ENCODE measurements around the gene DOCK11. TPM values are rescaled to one million over a fixed set of nuclear protein-coding genes. Genes with fewer than 3 reads are reported as not detected.

The DOCK11 gene
- total and polyA plus RNA-seq, 9 of the 15 experiments (the other 6 are each of a cell fraction or from before 2014, with no cell fraction given), result 41.8 to 77.8 (median 50.9) TPM

GRCh38 chrX:118521435-118521834, 25.8 kb downstream of the DOCK11 start:
- no peaks in the 10 kb centered on the region for H3K9me1 ChIP-seq (ENCODE audit: control insufficient read depth, insufficient read depth, low read length)
- peaks cover 5% of the 10 kb centered on the region; the same call in 1 of the 3 replicates for H3K36me3 ChIP-seq (ENCODE audit: control insufficient read depth, insufficient read depth, low read length)
- POLR2A ChIA-PET, result interaction anchor here (1.2 to 1.6 kb wide), 2 partner anchors 8 to 18 kb away, joined by 3 to 7 read pairs; no protein-coding TSS in a partner anchor
- no peak for TF ChIP-seq SP2 (IDR thresholded peaks at IDR 0.05; ENCODE audit: extremely low read depth, low read depth, low read length, poor library complexity, severe bottlenecking)
- no peak for TF ChIP-seq TCF7L2 (IDR thresholded peaks at IDR 0.05; ENCODE audit: low read depth, low read length)
- no peak for TF ChIP-seq HES1 (IDR thresholded peaks at IDR 0.05; ENCODE audit: low read depth)
- TF ChIP-seq, protein P1, sequence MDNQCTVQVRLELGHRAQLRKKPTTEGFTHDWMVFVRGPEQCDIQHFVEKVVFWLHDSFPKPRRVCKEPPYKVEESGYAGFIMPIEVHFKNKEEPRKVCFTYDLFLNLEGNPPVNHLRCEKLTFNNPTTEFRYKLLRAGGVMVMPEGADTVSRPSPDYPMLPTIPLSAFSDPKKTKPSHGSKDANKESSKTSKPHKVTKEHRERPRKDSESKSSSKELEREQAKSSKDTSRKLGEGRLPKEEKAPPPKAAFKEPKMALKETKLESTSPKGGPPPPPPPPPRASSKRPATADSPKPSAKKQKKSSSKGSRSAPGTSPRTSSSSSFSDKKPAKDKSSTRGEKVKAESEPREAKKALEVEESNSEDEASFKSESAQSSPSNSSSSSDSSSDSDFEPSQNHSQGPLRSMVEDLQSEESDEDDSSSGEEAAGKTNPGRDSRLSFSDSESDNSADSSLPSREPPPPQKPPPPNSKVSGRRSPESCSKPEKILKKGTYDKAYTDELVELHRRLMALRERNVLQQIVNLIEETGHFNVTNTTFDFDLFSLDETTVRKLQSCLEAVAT (IDR thresholded peaks at IDR 0.05), result no peak
- TF ChIP-seq MAZ (CRISPR knock-in tag; conservative IDR thresholded peaks at IDR 0.05 in 1 of 2, IDR thresholded peaks at IDR 0.05 in 1 of 2), result no peak
- TF ChIP-seq, protein P2, sequence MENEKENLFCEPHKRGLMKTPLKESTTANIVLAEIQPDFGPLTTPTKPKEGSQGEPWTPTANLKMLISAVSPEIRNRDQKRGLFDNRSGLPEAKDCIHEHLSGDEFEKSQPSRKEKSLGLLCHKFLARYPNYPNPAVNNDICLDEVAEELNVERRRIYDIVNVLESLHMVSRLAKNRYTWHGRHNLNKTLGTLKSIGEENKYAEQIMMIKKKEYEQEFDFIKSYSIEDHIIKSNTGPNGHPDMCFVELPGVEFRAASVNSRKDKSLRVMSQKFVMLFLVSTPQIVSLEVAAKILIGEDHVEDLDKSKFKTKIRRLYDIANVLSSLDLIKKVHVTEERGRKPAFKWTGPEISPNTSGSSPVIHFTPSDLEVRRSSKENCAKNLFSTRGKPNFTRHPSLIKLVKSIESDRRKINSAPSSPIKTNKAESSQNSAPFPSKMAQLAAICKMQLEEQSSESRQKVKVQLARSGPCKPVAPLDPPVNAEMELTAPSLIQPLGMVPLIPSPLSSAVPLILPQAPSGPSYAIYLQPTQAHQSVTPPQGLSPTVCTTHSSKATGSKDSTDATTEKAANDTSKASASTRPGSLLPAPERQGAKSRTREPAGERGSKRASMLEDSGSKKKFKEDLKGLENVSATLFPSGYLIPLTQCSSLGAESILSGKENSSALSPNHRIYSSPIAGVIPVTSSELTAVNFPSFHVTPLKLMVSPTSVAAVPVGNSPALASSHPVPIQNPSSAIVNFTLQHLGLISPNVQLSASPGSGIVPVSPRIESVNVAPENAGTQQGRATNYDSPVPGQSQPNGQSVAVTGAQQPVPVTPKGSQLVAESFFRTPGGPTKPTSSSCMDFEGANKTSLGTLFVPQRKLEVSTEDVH (IDR thresholded peaks at IDR 0.05; ENCODE audit: low read depth, partially characterized antibody), result no peak
- no peak for TF ChIP-seq SRF (CRISPR knock-in tag; IDR thresholded peaks at IDR 0.05)
- TF ChIP-seq SMARCB1 (IDR thresholded peaks at IDR 0.05; ENCODE audit: insufficient read length, low read depth), result no peak
- no peak for TF ChIP-seq ATF7 (IDR thresholded peaks at IDR 0.05)
- TF ChIP-seq GABPB2 (CRISPR knock-in tag; conservative IDR thresholded peaks at IDR 0.05), result no peak
- no peak for TF ChIP-seq TEAD4 (IDR thresholded peaks at IDR 0.05; ENCODE audit: low read length)
- TF ChIP-seq TEAD4 (CRISPR knock-in tag; IDR thresholded peaks at IDR 0.05; ENCODE audit: borderline replicate concordance), result no peak
- TF ChIP-seq CEBPB (tag; IDR thresholded peaks at IDR 0.05), result no peak
- no peak for TF ChIP-seq JUN (IDR thresholded peaks at IDR 0.05; ENCODE audit: borderline replicate concordance, low read depth, low read length)
- no peak for TF ChIP-seq JUN (CRISPR knock-in tag; IDR thresholded peaks at IDR 0.05; ENCODE audit: borderline replicate concordance)
- TF ChIP-seq, protein P3, sequence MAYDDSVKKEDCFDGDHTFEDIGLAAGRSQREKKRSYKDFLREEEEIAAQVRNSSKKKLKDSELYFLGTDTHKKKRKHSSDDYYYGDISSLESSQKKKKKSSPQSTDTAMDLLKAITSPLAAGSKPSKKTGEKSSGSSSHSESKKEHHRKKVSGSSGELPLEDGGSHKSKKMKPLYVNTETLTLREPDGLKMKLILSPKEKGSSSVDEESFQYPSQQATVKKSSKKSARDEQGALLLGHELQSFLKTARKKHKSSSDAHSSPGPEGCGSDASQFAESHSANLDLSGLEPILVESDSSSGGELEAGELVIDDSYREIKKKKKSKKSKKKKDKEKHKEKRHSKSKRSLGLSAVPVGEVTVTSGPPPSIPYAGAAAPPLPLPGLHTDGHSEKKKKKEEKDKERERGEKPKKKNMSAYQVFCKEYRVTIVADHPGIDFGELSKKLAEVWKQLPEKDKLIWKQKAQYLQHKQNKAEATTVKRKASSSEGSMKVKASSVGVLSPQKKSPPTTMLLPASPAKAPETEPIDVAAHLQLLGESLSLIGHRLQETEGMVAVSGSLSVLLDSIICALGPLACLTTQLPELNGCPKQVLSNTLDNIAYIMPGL (CRISPR knock-in tag; IDR thresholded peaks at IDR 0.05), result no peak

More at GRCh38 chrX:118521435-118521834, 25.8 kb downstream of the DOCK11 start:
- no peaks in the 10 kb centered on the region for H3K27me3 ChIP-seq (ENCODE audit: control insufficient read depth in 2 of 2, insufficient read depth in 2 of 2, low read length in 2 of 2)
- H3K4me3 ChIP-seq, result no peak overlapping the region
- H3K4me1 ChIP-seq (replicated peaks in 1 of 2; ENCODE audit: control insufficient read depth in 2 of 2, insufficient read depth in 2 of 2, low read length in 2 of 2), result peaks cover 11 to 74% of the 10 kb centered on the region in 2 experiments
- BruUV-seq (replicated peaks), result no TSS peak
- H3K9me3 ChIP-seq (replicated peaks; ENCODE audit: control insufficient read depth, insufficient read depth, low read depth, low read length), result no peaks in the 10 kb centered on the region
- H3K4me2 ChIP-seq (ENCODE audit: insufficient read depth, low read length), result no peak overlapping the region
- peaks cover 93% of the 10 kb centered on the region for H3K79me2 ChIP-seq (ENCODE audit: control insufficient read depth, insufficient read depth, low read length)
- in situ Hi-C loops (cut with MboI), result no loop called here
- H3K9ac ChIP-seq (ENCODE audit: insufficient read depth in 1 of 2, low read depth in 2 of 2, low read length in 2 of 2), result peak overlapping the region in 1 of 2 experiments; percentile 34; a peak in 1 of 4 replicates
- ATAC-seq (no peak), FAIRE-seq (no peak), DNase-seq (ENCODE audit: extremely low read depth in 1 of 4, low spot score in 3 of 4) (no peak)
- no peak overlapping the region for H2AFZ ChIP-seq (ENCODE audit: low read depth, low read length)
- no peak overlapping the region for H3K27ac ChIP-seq (ENCODE audit: extremely low read depth, low read depth, low read length)
- intact Hi-C loops (cut with micrococcal nuclease), result no loop called here
- WGBS (ENCODE audit: insufficient coverage, low coverage, missing lambda C conversion rate), result 60% methylated on average over 3 of the region's 3 CpGs
- CTCF ChIA-PET (ENCODE audit: low intra/inter-chr PET ratio), result interaction anchor here (0.5 kb wide), 1 partner anchor 184 kb away, joined by 3 read pairs; no protein-coding TSS in a partner anchor
- H4K20me1 ChIP-seq (replicated peaks; ENCODE audit: control insufficient read depth, insufficient read depth, low read length), result no peaks in the 10 kb centered on the region
